GM12874 (cell line): Measurements from ENCODE around the gene RPP38.

ENCODE experiments used
- CTCF ChIP-seq: IDR thresholded peaks from 2 replicates; pipeline ENCODE4 v1.5.1; 2011; ENCODE audit warnings: low read depth, mild to moderate bottlenecking, control low read depth, low read length, moderate library complexity; ENCODE audit not compliant: insufficient read depth

The RPP38 gene

GRCh38 chr10:15067154-15067553 lies 30.0 kb upstream of the RPP38 start:
- no peak for TF ChIP-seq CTCF

- TF ChIP-seq CTCF, result no peak
Observed at GRCh38 chr10:15068802-15069201, 28.4 kb upstream of the RPP38 start.

- TF ChIP-seq CTCF, result no peak
Observed at GRCh38 chr10:15069230-15069629, 27.9 kb upstream of the RPP38 start.

- TF ChIP-seq CTCF, result no peak
Observed at GRCh38 chr10:15072358-15072757, 24.8 kb upstream of the RPP38 start.

- TF ChIP-seq CTCF, result no peak
Observed at GRCh38 chr10:15075421-15075820, 21.7 kb upstream of the RPP38 start.

GRCh38 chr10:15083674-15084501 lies 13.3 kb upstream of the RPP38 start:
- TF ChIP-seq CTCF, result no peak

- no peak for TF ChIP-seq CTCF
Observed at GRCh38 chr10:15084502-15084922, 12.6 kb upstream of the RPP38 start.
